ENCODE data around the gene SLC35F6.

Gene SLC35F6

GRCh38 chr2:26764078-26764887 is at the start of gene SLC35F6:
Gene SLC35F6 (plus strand): TSS chr2:26764284. CDS start chr2:26764350, 66 bp downstream.
- DNase-seq, result peak; percentile 54

GRCh38 chr2:26715528-26716270 is 48.4 kb upstream of the SLC35F6 start:
- no peak for DNase-seq

GRCh38 chr2:26716340-26716739 is 47.7 kb upstream of the SLC35F6 start:
- no peak for DNase-seq

- no peak for DNase-seq
These were observed 47.3 kb upstream of the SLC35F6 start for GRCh38 chr2:26716769-26717168.

- DNase-seq, result no peak
These were observed 46.7 kb upstream of the SLC35F6 start for GRCh38 chr2:26717362-26717761.

- DNase-seq, result no peak
These were observed 45.0 kb upstream of the SLC35F6 start for GRCh38 chr2:26718949-26719686.

- peak; percentile 39 for DNase-seq
These were observed 43.6 kb upstream of the SLC35F6 start for GRCh38 chr2:26720322-26721114.

GRCh38 chr2:26721115-26722032 is 42.7 kb upstream of the SLC35F6 start:
- peak; percentile 36 for DNase-seq

GRCh38 chr2:26722328-26722727 is 41.8 kb upstream of the SLC35F6 start:
- DNase-seq, result no peak

- no peak for DNase-seq
These were observed 41.2 kb upstream of the SLC35F6 start for GRCh38 chr2:26722911-26723310.

- no peak for DNase-seq
These were observed 40.6 kb upstream of the SLC35F6 start for GRCh38 chr2:26723475-26723874.

GRCh38 chr2:26723991-26724750 is 39.9 kb upstream of the SLC35F6 start:
- no peak for DNase-seq

- no peak for DNase-seq
These were observed 39.1 kb upstream of the SLC35F6 start for GRCh38 chr2:26724784-26725520.

GRCh38 chr2:26725521-26725820 is 38.6 kb upstream of the SLC35F6 start:
- no peak for DNase-seq

GRCh38 chr2:26726228-26726627 is 37.9 kb upstream of the SLC35F6 start:
- DNase-seq, result no peak

GRCh38 chr2:26727641-26728561 is 36.2 kb upstream of the SLC35F6 start:
- no peak for DNase-seq

GRCh38 chr2:26729311-26729710 is 34.8 kb upstream of the SLC35F6 start:
- DNase-seq, result no peak

- no peak for DNase-seq
These were observed 33.3 kb upstream of the SLC35F6 start for GRCh38 chr2:26730549-26731344.
